Large intestine (tissue), 3 donors: Measurements from ENCODE around the gene JAK1. TPM values are rescaled to one million over a fixed set of nuclear protein-coding genes. Genes with fewer than 3 reads are reported as not detected.

Experiments
- DNase-seq, 2 donors: peaks; one replicate each; pipeline versions ENCODE4 v3.0.0 to v3.0.0-alpha.2; 2013
- H3K27ac ChIP-seq: one replicate; pipeline ENCODE4 v1.5.1; 2013; ENCODE audit warnings: low read length
- H3K27me3 ChIP-seq: 2 replicates; pipeline ENCODE4 v1.6.1; 2013; ENCODE audit warnings: low read length; ENCODE audit not compliant: control insufficient read depth, insufficient read depth
- H3K36me3 ChIP-seq: 2 replicates; pipeline ENCODE4 v1.6.1; 2013; ENCODE audit warnings: low read length; ENCODE audit not compliant: control insufficient read depth, insufficient read depth
- H3K4me1 ChIP-seq: one replicate; pipeline ENCODE4 v1.6.1; 2013; ENCODE audit warnings: low read length; ENCODE audit not compliant: control insufficient read depth, insufficient read depth
- H3K4me3 ChIP-seq: one replicate; pipeline ENCODE4 v1.5.1; 2013; ENCODE audit warnings: low read length
- H3K9me3 ChIP-seq: one replicate; pipeline ENCODE4 v1.6.1; 2013; ENCODE audit warnings: mild to moderate bottlenecking, low read depth, low read length, moderate library complexity; ENCODE audit not compliant: control insufficient read depth
- WGBS: methylation state at CpG from one replicate; pipeline ENCODE4 v1.1.5; 2013; ENCODE audit warnings: low lambda C conversion rate; ENCODE audit not compliant: insufficient coverage; 5-methylcytosine and 5-hydroxymethylcytosine counted together
- polyA plus RNA-seq: library from polyadenylated mRNA; unstranded; fragments of 120-200 nt; gene quantifications from one replicate; pipeline ENCODE4 v1.2.1, GENCODE V29; 2013

Gene JAK1
- polyA plus RNA-seq, 1 donor: 69.1 TPM

GRCh38 chr1:64909031-64909430, 57.3 kb downstream of the JAK1 start:
- DNase-seq: no peak
- 100% methylated on average over 2 of the region's 7 CpGs for WGBS
- peaks cover 7% of the 10 kb centered on the region for H3K4me1 ChIP-seq
- H3K27me3 ChIP-seq: no peaks in the 10 kb centered on the region
- no peak overlapping the region for H3K27ac ChIP-seq
- no peak overlapping the region for H3K4me3 ChIP-seq
- no peaks in the 10 kb centered on the region for H3K36me3 ChIP-seq
- H3K9me3 ChIP-seq: no peaks in the 10 kb centered on the region

GRCh38 chr1:64908575-64908974, 57.8 kb downstream of the JAK1 start:
- no peaks in the 10 kb centered on the region for H3K9me3 ChIP-seq
- peaks cover 7% of the 10 kb centered on the region for H3K4me1 ChIP-seq
- no CpG with 5 or more reads among the region's 1 CpG for WGBS
- no peak for DNase-seq
- H3K27ac ChIP-seq: no peak overlapping the region
- H3K36me3 ChIP-seq: no peaks in the 10 kb centered on the region
- H3K27me3 ChIP-seq: no peaks in the 10 kb centered on the region
- no peak overlapping the region for H3K4me3 ChIP-seq

DNA sequence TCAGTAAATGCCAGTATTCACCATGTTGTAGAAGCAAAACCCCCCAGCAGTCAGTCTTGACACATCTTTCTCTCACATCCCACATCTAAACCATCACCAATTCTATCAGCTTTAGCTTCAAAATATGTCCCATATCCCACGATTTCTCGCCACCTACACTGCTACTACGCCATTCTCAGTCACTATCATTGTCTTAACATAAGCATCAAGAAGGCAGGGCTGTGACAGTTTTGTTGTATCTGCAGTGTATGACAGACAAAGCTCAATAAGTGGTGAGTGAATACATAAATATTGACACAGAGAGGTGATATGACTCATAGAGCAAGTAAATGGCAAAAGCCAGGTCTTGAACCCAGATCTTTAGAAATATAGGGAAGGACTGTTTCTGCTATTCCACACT, 59.9 kb downstream of the JAK1 start:
- no peak overlapping the region for H3K27ac ChIP-seq
- peaks cover 7% of the 10 kb centered on the region for H3K4me1 ChIP-seq
- H3K4me3 ChIP-seq: no peak overlapping the region
- DNase-seq: no peak
- H3K36me3 ChIP-seq: no peaks in the 10 kb centered on the region
- H3K27me3 ChIP-seq: no peaks in the 10 kb centered on the region
- H3K9me3 ChIP-seq: no peaks in the 10 kb centered on the region
- WGBS: no CpG with 5 or more reads among the region's 3 CpGs

DNA sequence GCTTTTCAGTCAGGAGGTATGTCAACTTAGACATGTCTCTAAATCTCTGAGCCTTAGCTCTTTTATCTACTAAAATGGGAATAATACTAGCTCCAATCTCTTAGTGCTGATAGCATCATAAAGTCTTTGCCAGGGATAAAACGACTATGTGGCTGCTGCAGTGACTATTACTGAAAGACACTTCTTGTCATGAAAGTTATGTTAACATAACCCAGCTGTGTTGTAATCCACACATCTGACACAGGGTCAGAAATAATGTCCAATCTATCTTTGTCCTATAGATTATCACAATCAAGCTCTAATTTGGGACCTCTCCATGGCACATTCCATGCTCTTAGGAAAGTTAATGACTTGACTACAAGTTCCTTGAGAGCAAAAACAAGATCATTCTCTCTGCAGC, 62.8 kb downstream of the JAK1 start:
- H3K4me1 ChIP-seq: peaks cover 5% of the 10 kb centered on the region
- no peaks in the 10 kb centered on the region for H3K36me3 ChIP-seq
- H3K27me3 ChIP-seq: no peaks in the 10 kb centered on the region
- no CpG with 5 or more reads among the region's 1 CpG for WGBS
- H3K4me3 ChIP-seq: no peak overlapping the region
- no peak for DNase-seq
- H3K27ac ChIP-seq: no peak overlapping the region
- no peaks in the 10 kb centered on the region for H3K9me3 ChIP-seq

GRCh38 chr1:64901663-64902062, 64.7 kb downstream of the JAK1 start:
- no peak overlapping the region for H3K27ac ChIP-seq
- H3K27me3 ChIP-seq: no peaks in the 10 kb centered on the region
- H3K36me3 ChIP-seq: no peaks in the 10 kb centered on the region
- H3K4me1 ChIP-seq: peaks cover 14% of the 10 kb centered on the region
- no peak for DNase-seq
- no peaks in the 10 kb centered on the region for H3K9me3 ChIP-seq
- 100% methylated on average over 2 of the region's 2 CpGs for WGBS
- no peak overlapping the region for H3K4me3 ChIP-seq

- no peaks in the 10 kb centered on the region for H3K36me3 ChIP-seq
- no peaks in the 10 kb centered on the region for H3K9me3 ChIP-seq
- peaks cover 11% of the 10 kb centered on the region for H3K4me1 ChIP-seq
- H3K4me3 ChIP-seq: no peak overlapping the region
- no CpG with 5 or more reads among the region's 2 CpGs for WGBS
- no peaks in the 10 kb centered on the region for H3K27me3 ChIP-seq
- no peak for DNase-seq
- no peak overlapping the region for H3K27ac ChIP-seq
Observed at GRCh38 chr1:64900916-64901315, 65.4 kb downstream of the JAK1 start.

GRCh38 chr1:64898107-64898861, 68.1 kb downstream of the JAK1 start:
- Histone ChIP-seq H3K9me3 (no peaks in the 10 kb centered on the region), H3K4me3 (no peak overlapping the region), H3K36me3 (no peaks in the 10 kb centered on the region), H3K4me1 (peaks cover 11% of the 10 kb centered on the region), H3K27ac (peak overlapping the region; percentile 78), H3K27me3 (no peaks in the 10 kb centered on the region)
- peak; percentile 87 to 92 for DNase-seq
- WGBS: no CpG with 5 or more reads among the region's 4 CpGs

DNA sequence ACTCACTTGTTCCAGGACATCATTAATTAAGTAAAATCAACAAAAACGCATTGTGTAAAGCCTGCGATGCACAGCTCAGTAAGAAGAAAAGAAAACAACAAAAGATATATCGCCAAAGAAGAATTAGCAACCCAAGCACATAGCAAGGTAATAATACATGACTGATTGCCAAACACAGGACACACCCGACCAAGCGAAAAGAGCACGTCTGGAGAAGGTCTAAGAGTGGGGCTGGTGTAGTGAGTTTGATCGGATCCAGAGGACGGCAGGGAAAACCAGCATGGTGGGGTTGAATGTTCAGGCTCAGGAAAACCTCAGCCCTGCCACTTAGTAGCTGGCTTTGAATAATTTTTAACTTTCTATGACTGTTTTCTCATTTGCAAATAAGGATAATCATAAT, 69.8 kb downstream of the JAK1 start:
- no peak overlapping the region for H3K4me3 ChIP-seq
- peak overlapping the region; percentile 0 for H3K27ac ChIP-seq
- no peak for DNase-seq
- H3K9me3 ChIP-seq: no peaks in the 10 kb centered on the region
- no peaks in the 10 kb centered on the region for H3K36me3 ChIP-seq
- H3K4me1 ChIP-seq: peaks cover 11% of the 10 kb centered on the region
- WGBS: 80% methylated on average over 1 of the region's 8 CpGs
- no peaks in the 10 kb centered on the region for H3K27me3 ChIP-seq

DNA sequence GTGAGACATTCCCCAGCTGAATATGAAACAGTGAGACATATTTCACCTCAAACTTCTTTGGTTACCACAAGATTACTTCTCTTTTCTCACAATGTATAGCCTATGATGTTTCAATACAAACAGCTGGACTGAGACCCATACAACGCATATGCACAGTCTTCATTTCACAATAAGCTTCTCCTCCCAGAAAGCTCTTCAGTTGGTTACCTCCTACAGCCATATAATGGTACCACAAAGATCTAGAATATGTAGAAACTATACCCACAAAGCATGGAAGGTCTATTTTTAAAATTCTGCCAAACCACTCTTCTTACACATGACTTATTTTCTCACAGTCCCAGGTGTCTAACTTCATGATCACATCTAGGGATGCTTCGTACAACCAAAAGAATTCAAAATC, 70.8 kb downstream of the JAK1 start:
- WGBS: no CpG with 5 or more reads among the region's 2 CpGs
- no peak overlapping the region for H3K4me3 ChIP-seq
- no peak for DNase-seq

DNA sequence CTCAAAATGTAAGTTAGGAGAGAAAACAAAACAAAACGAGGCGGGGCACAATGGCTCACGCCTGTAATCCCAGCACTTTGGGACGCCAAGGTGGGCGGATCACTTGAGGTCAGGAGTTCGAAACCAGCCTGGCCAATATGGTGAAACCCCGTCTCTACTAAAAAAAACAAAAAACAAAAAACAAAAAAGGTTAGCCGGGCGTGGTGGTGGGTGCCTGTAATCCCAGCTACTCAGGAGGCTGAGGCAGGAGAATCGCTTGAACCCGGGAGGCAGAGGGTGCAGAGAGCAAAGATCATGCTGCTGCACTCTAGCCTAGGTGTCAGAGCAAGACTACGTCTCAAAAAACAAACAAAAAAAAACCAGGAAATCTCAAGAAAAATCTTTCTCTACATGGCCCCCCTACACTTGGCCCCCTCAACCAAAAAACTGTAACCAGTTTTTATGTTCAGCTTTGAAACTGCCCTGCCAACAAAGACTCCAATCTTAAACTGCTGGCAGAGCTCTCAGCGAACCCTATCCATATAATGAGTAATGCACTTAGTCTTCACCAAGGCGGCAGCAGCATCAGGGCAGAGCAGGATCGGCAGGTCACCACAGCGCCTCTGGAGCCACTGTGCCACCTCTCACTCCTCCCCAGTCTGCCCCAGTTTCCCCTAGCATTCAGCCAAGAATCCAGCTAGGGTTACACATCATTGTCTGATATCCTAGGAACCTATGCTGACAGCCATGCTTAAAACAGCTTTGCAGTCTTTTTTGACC, 71.7 kb downstream of the JAK1 start:
- Histone ChIP-seq H3K4me1 (peaks cover 11% of the 10 kb centered on the region), H3K27ac (no peak overlapping the region)
- WGBS: 100% methylated on average over 1 of the region's 16 CpGs

More for the DNA sequence above, 70.8 kb downstream of the JAK1 start:
- Histone ChIP-seq H3K27me3 (no peaks in the 10 kb centered on the region), H3K36me3 (no peaks in the 10 kb centered on the region), H3K9me3 (no peaks in the 10 kb centered on the region), H3K4me1 (peaks cover 11% of the 10 kb centered on the region), H3K27ac (no peak overlapping the region)

More for the DNA sequence above, 71.7 kb downstream of the JAK1 start:
- no peak overlapping the region for H3K4me3 ChIP-seq
- no peak for DNase-seq
- H3K27me3 ChIP-seq: no peaks in the 10 kb centered on the region
- no peaks in the 10 kb centered on the region for H3K9me3 ChIP-seq
- H3K36me3 ChIP-seq: no peaks in the 10 kb centered on the region
